HL-60/S4 (cell line): ENCODE data around the gene CXCL13.
"Not testable (repeated sequence)": the region's sequence is repeated elsewhere in the genome, so short reads cannot be mapped to it uniquely, and the experiment has no call there.

Experiments used
- in situ Hi-C: fragments of 300-500 bp; cut with MboI; formaldehyde crosslinking; loops from 2 replicates; pipeline ENCODE4 v1.14.3; 2022; ENCODE audit warnings: low sequenced_read_pairs

CXCL13 gene

DNA sequence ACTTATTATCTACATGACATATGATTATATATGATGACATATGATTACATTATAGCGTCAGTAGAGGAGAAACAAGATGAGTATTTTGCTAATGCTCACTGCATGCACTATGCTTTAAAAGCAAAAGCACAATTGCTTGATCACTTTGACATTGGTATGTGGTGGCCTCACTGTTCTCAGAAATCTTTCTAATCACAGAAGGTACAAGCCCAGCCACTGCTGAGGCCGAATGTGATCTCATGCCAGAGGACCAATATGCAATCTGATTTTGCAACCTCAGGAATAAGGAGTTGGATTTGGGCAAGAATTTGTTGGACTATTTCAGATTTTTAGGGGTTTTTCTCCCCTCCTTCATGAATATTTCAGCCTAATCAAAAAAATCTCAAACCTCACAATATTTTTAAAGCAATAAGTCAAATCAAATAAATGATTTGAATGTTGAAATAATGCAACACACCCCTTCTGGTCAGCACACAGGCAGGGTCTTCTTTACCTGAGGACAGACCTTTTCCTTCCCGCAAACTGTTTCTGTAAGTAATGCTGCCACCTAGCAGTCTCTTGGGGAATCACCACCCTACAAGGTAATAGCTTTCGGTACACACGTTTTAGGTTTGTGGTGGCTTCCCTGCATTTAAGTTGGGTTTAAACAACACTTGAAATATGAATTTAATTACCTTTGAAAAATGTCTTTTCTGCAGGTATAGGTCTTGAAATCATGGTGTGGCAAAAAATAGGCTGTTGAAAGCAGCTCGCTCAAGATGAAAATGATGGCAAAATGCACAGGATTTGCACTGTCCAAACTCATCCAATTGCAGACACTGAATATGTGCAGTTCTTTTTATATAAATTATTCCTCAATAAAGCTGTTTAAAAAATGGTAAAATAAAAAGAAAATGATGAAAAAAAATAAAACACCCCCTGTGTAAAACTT lies 4.8 kb upstream of the CXCL13 start:
- in situ Hi-C loops: no loop called here

GRCh38 chr4:77601614-77602187 lies 3.9 kb upstream of the CXCL13 start:
- in situ Hi-C loops: no loop called here

- in situ Hi-C loops: no loop called here
Measured at GRCh38 chr4:77613267-77613666, 7.6 kb downstream of the CXCL13 start.

DNA sequence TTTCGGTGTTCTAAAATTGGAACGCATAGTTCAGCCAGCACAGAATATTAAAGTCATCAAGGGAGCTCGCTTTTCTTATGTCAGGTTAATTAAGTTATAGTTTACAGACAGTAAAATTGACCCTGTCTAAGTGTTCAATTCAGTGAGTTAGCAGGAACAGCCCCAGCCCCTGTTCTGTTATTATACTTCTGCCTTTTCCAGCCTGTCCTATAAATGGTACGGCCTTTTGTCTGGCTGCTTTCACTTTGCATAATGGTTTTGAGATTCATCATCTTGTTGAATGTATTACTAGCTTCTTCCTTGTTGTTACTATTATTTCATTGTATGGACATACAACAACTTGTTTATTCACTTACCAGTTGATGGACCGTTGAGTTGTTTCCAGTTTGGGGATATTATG lies 9.5 kb downstream of the CXCL13 start:
- in situ Hi-C loops: no loop called here

GRCh38 chr4:77617203-77617602 lies 11.6 kb downstream of the CXCL13 start:
- in situ Hi-C loops: no loop called here

DNA sequence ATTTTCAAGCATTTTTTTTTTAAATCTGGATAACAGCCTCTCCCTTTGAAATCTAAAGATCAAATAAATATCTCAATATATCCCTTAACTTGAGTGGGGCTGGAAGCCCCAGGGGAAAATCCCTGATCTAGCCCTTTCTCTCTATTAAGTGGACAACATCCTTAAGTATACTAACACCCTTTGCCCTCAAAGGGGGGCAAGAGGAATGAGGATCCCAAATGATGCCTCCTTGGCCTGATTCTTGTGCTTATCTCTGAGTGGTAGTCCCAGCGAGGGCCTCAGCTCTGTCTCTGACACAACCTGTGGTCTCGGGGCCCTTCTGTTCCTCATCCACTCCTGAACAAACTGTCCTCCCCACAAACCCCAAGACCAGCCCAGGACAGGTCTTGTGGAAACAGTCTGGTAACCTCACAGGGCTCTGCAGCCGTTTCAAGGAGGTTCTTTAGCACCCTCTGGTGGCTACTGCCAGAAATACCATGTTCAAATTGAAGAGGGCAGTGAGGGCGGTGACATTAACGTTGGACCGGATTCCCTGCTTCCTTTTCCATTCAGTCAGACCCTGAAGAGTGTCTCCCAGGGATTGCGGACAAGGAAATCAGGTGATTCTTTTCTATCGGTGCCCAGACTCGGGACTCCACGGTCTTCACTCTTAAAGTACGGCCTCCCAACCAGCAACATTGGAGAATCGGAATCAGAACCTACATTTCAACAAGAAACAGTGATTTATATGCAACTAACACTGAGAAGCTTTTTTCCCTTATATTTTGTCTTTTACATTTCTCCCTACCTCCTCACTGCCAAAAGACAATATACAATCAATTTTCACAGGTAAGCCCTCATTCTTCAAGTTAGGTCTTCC lies 13.0 kb downstream of the CXCL13 start:
- in situ Hi-C loops: no loop called here

GRCh38 chr4:77619408-77619807 lies 13.8 kb downstream of the CXCL13 start:
- in situ Hi-C loops: no loop called here

DNA sequence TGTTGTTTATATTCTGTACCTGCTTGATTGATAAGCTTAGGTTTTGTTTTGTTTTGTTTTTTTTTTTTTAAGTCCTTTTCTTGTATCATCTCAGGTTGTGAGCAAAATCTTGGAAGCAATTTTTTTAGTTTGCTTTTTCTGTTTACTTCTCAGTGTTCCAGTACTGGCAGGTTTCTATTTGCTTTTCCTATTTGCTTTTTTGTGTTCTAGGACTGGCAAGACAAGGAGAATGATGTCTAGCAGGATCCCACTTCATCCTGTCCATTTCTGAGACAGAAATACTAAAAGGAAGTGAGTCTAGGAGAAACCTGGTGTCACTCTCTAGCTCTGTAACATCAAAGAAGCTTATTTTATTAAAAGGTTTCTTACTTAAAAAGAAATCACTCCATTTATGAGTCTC lies 15.6 kb downstream of the CXCL13 start:
- in situ Hi-C loops: no loop called here

GRCh38 chr4:77623091-77623490 lies 17.5 kb downstream of the CXCL13 start:
- in situ Hi-C loops: no loop called here

GRCh38 chr4:77624213-77624612 lies 18.6 kb downstream of the CXCL13 start:
- in situ Hi-C loops: no loop called here

DNA sequence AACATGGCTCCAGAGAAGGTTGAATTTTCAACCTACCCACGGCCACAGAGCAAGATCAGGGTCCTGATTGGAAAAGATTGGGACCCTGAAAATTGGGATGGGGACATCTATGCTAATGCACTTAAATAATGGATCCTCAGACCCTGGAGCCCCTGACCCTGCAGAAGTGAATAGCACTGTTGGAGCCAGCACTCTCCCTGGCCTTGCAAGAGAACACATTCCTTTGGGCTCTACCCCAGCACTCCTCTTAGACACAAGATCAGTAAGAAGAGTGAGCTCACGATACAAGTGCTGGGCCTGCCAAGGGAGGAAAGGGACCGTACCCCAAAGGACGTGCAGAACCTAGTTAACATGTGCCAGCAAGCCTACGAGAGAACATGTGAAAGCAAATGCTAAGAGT lies 19.9 kb downstream of the CXCL13 start:
- in situ Hi-C loops: no loop called here

- in situ Hi-C loops: no loop called here
Measured at GRCh38 chr4:77629885-77630284, 24.3 kb downstream of the CXCL13 start.

GRCh38 chr4:77631276-77631675 lies 25.7 kb downstream of the CXCL13 start:
- in situ Hi-C loops: no loop called here

DNA sequence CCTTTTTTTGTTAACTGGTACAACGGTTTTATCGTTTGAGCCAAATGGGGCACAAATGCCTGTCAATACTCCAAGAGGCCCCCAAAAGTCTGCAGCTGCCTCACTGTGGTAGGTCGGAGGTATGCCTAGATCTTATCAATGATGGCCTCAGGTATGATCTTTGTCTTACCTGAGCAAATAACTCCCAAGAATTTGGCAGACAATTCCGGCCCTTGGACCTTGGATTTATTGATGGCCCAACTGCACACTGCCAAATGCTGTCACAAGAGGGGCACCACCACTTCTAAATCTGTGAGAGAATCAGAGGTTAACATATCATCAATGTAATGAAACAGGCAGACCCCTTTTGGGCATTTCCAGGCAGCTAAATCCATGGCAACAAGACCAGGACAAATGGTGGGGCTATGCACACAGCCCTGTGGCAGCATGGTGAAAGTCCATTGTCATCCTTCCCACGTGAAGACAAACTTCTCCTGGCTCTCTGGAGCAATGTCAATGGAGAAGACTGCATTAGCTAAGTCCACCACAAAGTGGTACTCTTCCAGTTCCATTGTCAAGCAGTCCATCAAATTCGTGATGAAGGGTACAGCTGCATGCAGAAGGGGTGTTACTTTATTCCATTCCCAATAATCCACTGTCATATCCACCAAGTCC lies 28.6 kb downstream of the CXCL13 start:
- in situ Hi-C loops: no loop called here

- in situ Hi-C loops: no loop called here
Measured at GRCh38 chr4:77635246-77635645, 29.6 kb downstream of the CXCL13 start.

DNA sequence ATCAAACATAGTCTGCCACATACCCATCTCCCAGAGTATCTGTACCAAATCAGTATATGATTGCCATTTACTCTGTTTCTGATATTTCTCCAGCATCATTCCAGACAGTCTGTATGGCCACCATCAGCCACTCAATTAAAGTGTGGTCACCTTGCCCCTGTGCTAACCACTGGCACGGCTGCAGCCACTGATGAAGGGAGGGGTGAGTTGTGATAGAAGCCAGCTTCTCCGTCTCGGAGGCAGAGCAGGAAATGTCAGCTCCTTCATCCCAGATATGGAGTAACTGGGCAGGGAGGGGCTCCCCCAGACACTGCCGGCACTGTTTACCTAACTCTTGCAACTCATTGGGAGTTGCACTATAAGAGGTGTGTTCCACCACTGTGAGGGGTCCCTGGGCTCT lies 30.3 kb downstream of the CXCL13 start:
- in situ Hi-C loops: no loop called here

- in situ Hi-C loops: no loop called here
Measured at GRCh38 chr4:77636902-77637301, 31.3 kb downstream of the CXCL13 start.

- in situ Hi-C loops: not testable (repeated sequence)
Measured at GRCh38 chr4:77644069-77644468, 38.4 kb downstream of the CXCL13 start.

DNA sequence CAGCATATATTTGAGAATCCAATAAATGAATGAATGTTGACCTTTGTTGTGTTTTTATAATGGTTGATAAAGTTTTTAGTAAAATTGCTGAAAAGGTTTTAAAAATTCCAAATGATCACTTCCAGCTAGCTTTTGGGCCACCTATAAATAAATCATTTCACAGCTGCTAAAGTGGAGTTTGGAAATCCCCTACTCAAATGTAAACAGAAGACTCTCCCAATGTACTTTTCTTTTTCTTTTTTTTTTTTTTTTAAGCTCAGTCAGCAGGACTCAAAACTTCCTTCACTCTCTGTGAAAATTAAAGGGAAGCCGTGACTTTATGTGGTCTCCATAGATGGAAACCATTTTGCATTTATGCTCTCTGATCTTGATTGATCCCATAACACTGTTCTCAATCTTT lies 45.2 kb downstream of the CXCL13 start:
- in situ Hi-C loops: no loop called here

DNA sequence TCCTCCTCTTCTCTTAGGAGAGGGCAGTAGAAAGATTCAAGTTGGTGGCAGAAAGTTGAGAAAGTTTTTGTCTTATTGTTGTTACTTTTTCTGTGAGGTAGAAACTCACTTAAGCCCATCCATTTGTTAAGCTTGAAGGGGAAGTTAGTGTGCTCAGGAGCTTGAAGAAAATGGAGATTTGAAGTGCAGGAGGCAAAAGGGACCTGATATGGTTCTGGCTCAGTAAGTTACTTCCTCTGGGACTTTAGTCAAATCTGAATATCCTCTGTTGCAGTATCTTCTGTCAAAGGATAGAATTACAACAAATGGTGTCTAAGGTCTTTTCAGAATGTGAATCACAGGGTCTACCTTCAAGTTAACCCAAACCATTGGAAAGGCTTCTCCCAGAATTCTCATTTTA lies 46.2 kb downstream of the CXCL13 start:
- in situ Hi-C loops: no loop called here
